DOHH2 (cell line): Measurements from ENCODE around the gene PTPN9.
"Not testable (repeated sequence)": the region's sequence is repeated elsewhere in the genome, so short reads cannot be mapped to it uniquely, and the experiment has no call there.

Experiments used
- H3F3A ChIP-seq: fragments of 200-600 bp; sonication (generic), shearing (Covaris generic); 2 replicates; pipeline ENCODE4 v1.6.0; 2016; ENCODE audit warnings: antibody characterized with exemption, mild to moderate bottlenecking; ENCODE audit not compliant: control insufficient read depth, insufficient read depth
- H3K27ac ChIP-seq: fragments of 200-600 bp; sonication (generic); 2 replicates; pipeline ENCODE4 v1.5.1; 2014; ENCODE audit warnings: low read depth, mild to moderate bottlenecking, low read length, moderate library complexity
- H3K27me3 ChIP-seq: fragments of 200-600 bp; sonication (generic); 2 replicates; pipeline ENCODE4 v1.6.1; 2014; ENCODE audit warnings: mild to moderate bottlenecking, low read length, mixed read lengths; ENCODE audit not compliant: control insufficient read depth
- H3K36me3 ChIP-seq: fragments of 200-600 bp; sonication (generic); 2 replicates; pipeline ENCODE4 v1.6.1; 2014; ENCODE audit warnings: mild to moderate bottlenecking, low read length, moderate library complexity, mixed read lengths; ENCODE audit not compliant: control insufficient read depth
- H3K4me1 ChIP-seq: fragments of 200-600 bp; sonication (generic); 2 replicates; pipeline ENCODE4 v1.6.1; 2014; ENCODE audit warnings: mild to moderate bottlenecking, low read length, mixed read lengths; ENCODE audit not compliant: control insufficient read depth
- H3K4me2 ChIP-seq: fragments of 200-600 bp; sonication (generic); 2 replicates; pipeline ENCODE4 v1.6.0; 2014; ENCODE audit warnings: mild to moderate bottlenecking, low read length, moderate library complexity
- H3K4me3 ChIP-seq: fragments of 200-600 bp; sonication (generic); 2 replicates; pipeline ENCODE4 v1.5.1; 2014; ENCODE audit warnings: mild to moderate bottlenecking, low read length, mixed read lengths
- H3K79me2 ChIP-seq: fragments of 200-600 bp; sonication (generic); 2 replicates; pipeline ENCODE4 v1.6.1; 2014; ENCODE audit warnings: mild to moderate bottlenecking, low read length, mixed read lengths; ENCODE audit not compliant: control insufficient read depth
- H3K9me2 ChIP-seq: fragments of 200-600 bp; sonication (generic); replicated peaks from 2 replicates; pipeline ENCODE4 v1.6.1; 2014; ENCODE audit warnings: mild to moderate bottlenecking, low read length, mixed read lengths; ENCODE audit not compliant: control insufficient read depth
- H3K9me3 ChIP-seq: fragments of 200-600 bp; sonication (generic); 2 replicates; pipeline ENCODE4 v1.6.1; 2014; ENCODE audit warnings: antibody characterized with exemption, low read length, mixed read lengths; ENCODE audit not compliant: control insufficient read depth, insufficient read depth
- H4K20me1 ChIP-seq: fragments of 200-600 bp; sonication (generic); 2 replicates; pipeline ENCODE4 v1.6.0; 2014; ENCODE audit warnings: low read depth, mild to moderate bottlenecking, antibody characterized with exemption, low read length, moderate library complexity; ENCODE audit not compliant: control insufficient read depth, insufficient read depth
- CTCF ChIP-seq: fragments of 200-600 bp; sonication (generic); IDR thresholded peaks from one replicate; pipeline ENCODE4 v1.5.1; 2014; ENCODE audit warnings: antibody characterized with exemption, mild to moderate bottlenecking, low read depth, low read length; ENCODE audit not compliant: poor library complexity, severe bottlenecking
- EZH2phosphoT487 ChIP-seq: fragments of 200-600 bp; sonication (generic); IDR thresholded peaks from 2 replicates; pipeline ENCODE4 v1.6.1; 2017; ENCODE audit warnings: borderline replicate concordance, mild to moderate bottlenecking, antibody characterized with exemption, low read length, moderate library complexity, mixed read lengths

The PTPN9 gene

GRCh38 chr15:75531041-75531450 is 48.1 kb downstream of the PTPN9 start:
- H3K36me3 ChIP-seq, result peaks cover 12% of the 10 kb centered on the region
- H3K27ac ChIP-seq, result no peak overlapping the region
- no peak overlapping the region for H3K4me2 ChIP-seq
- H3K9me2 ChIP-seq, result no peaks in the 10 kb centered on the region
- H3K27me3 ChIP-seq, result no peaks in the 10 kb centered on the region
- H3K9me3 ChIP-seq, result no peaks in the 10 kb centered on the region
- TF ChIP-seq CTCF (no peak), EZH2phosphoT487 (no peak)
- peaks cover 2% of the 10 kb centered on the region; the same call in 1 of the 2 replicates for H3F3A ChIP-seq
- H3K4me3 ChIP-seq, result no peak overlapping the region
- peaks cover 11% of the 10 kb centered on the region; the same call in 1 of the 2 replicates for H4K20me1 ChIP-seq
- H3K4me1 ChIP-seq, result no peaks in the 10 kb centered on the region
- peaks cover 56% of the 10 kb centered on the region for H3K79me2 ChIP-seq

GRCh38 chr15:75530169-75530568 is 48.9 kb downstream of the PTPN9 start:
- Histone ChIP-seq H3K79me2 (peaks cover 47% of the 10 kb centered on the region), H3F3A (peaks cover 2% of the 10 kb centered on the region; the same call in 1 of the 2 replicates), H3K27me3 (no peaks in the 10 kb centered on the region), H3K4me1 (no peaks in the 10 kb centered on the region), H3K36me3 (peaks cover 13% of the 10 kb centered on the region), H4K20me1 (peaks cover 9% of the 10 kb centered on the region; the same call in 1 of the 2 replicates), H3K9me3 (no peaks in the 10 kb centered on the region), H3K4me3 (no peak overlapping the region), H3K4me2 (no peak overlapping the region), H3K27ac (no peak overlapping the region), H3K9me2 (no peaks in the 10 kb centered on the region)
- TF ChIP-seq EZH2phosphoT487 (no peak), CTCF (no peak)

GRCh38 chr15:75525756-75526155 is 53.4 kb downstream of the PTPN9 start:
- H3K36me3 ChIP-seq, result peaks cover 38% of the 10 kb centered on the region
- not testable (repeated sequence) for H4K20me1 ChIP-seq

GRCh38 chr15:75523011-75523410 is 56.1 kb downstream of the PTPN9 start:
- Histone ChIP-seq H3K27me3 (no peaks in the 10 kb centered on the region), H3K27ac (no peak overlapping the region), H3K4me1 (no peaks in the 10 kb centered on the region)

More at GRCh38 chr15:75525756-75526155, 53.4 kb downstream of the PTPN9 start:
- not testable (repeated sequence) for H3K4me2 ChIP-seq, H3K4me3 ChIP-seq, H3K9me2 ChIP-seq, H3K27me3 ChIP-seq, H3K4me1 ChIP-seq, H3K9me3 ChIP-seq, H3F3A ChIP-seq, H3K27ac ChIP-seq
- peaks cover 16% of the 10 kb centered on the region for H3K79me2 ChIP-seq

More at GRCh38 chr15:75523011-75523410, 56.1 kb downstream of the PTPN9 start:
- no peaks in the 10 kb centered on the region for H4K20me1 ChIP-seq
- H3K9me2 ChIP-seq, result no peaks in the 10 kb centered on the region
- H3F3A ChIP-seq, result no peaks in the 10 kb centered on the region
- H3K4me2 ChIP-seq, result no peak overlapping the region
- no peak overlapping the region for H3K4me3 ChIP-seq
- peaks cover 50% of the 10 kb centered on the region for H3K36me3 ChIP-seq
- no peaks in the 10 kb centered on the region for H3K9me3 ChIP-seq
- H3K79me2 ChIP-seq, result peaks cover 2% of the 10 kb centered on the region
- TF ChIP-seq EZH2phosphoT487 (no peak), CTCF (no peak)
